Spleen (tissue), 3 donors: ENCODE measurements around the gene NTSR1.

Experiments
- POLR2A ChIP-seq, 3 donors: fragments of 450-650 bp; IDR thresholded peaks; one replicate each; pipeline ENCODE4 v1.5.1; 2017; ENCODE audit warnings: antibody characterized with exemption in 3 of 3, mild to moderate bottlenecking in 1 of 3
- POLR2AphosphoS5 ChIP-seq, 3 donors: sonication (generic); formaldehyde crosslinking; IDR thresholded peaks; one replicate each; pipeline ENCODE4 v1.5.1; 2017; ENCODE audit warnings: antibody characterized with exemption in 3 of 3

GRCh38 chr20:62696434-62696957 lies 12.1 kb upstream of the NTSR1 start:
- TF ChIP-seq POLR2A (IDR thresholded peaks at IDR 0.05): no peak
- no peak for TF ChIP-seq POLR2AphosphoS5 (IDR thresholded peaks at IDR 0.05)
